Measurements from ENCODE around the gene OAS2. TPM values are rescaled to one million over a fixed set of nuclear protein-coding genes. Genes with fewer than 3 reads are reported as not detected.

OAS2 gene
- total RNA-seq, 4 donors from 2014 or later, result 8.3 to 35.6 (median 10.9) TPM

DNA sequence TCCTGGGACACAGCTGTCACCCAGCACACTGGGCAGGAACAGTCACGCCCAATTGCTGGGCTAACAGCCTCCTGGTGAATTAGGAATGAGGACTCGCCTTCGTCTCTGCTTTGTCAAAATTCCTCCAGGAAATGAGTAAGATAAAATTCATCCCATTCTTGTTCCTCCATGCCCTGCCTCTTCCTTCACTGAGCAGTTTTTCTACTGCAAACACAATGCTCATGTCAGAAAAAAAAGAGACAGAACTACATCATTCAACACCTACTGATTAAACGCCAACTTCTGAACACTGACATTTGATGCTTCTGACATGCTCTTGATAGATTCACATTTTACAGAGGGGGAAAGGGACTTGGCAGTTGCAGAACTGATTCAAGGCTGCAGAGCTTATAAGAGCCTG is 40.7 kb downstream of the OAS2 start:
- no peak for DNase-seq
- Histone ChIP-seq H3K4me3 (no peak overlapping the region), H3K9me3 (no peaks in the 10 kb centered on the region), H3K36me3 (no peaks in the 10 kb centered on the region), H3K27ac (no peak overlapping the region), H3K27me3 (peaks cover 0 to 8% (median 0%) of the 10 kb centered on the region in 4 donors), H3K4me1 (no peaks in the 10 kb centered on the region)
- TF ChIP-seq POLR2A (IDR thresholded peaks at IDR 0.05), result no peak
- TF ChIP-seq, protein P1, sequence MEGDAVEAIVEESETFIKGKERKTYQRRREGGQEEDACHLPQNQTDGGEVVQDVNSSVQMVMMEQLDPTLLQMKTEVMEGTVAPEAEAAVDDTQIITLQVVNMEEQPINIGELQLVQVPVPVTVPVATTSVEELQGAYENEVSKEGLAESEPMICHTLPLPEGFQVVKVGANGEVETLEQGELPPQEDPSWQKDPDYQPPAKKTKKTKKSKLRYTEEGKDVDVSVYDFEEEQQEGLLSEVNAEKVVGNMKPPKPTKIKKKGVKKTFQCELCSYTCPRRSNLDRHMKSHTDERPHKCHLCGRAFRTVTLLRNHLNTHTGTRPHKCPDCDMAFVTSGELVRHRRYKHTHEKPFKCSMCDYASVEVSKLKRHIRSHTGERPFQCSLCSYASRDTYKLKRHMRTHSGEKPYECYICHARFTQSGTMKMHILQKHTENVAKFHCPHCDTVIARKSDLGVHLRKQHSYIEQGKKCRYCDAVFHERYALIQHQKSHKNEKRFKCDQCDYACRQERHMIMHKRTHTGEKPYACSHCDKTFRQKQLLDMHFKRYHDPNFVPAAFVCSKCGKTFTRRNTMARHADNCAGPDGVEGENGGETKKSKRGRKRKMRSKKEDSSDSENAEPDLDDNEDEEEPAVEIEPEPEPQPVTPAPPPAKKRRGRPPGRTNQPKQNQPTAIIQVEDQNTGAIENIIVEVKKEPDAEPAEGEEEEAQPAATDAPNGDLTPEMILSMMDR (IDR thresholded peaks at IDR 0.05), result no peak
- intact Hi-C loops (cut with DNase I), result no loop called here
- 32 to 56% methylated on average over 4 of the region's 4 CpGs for WGBS, 2 donors

DNA sequence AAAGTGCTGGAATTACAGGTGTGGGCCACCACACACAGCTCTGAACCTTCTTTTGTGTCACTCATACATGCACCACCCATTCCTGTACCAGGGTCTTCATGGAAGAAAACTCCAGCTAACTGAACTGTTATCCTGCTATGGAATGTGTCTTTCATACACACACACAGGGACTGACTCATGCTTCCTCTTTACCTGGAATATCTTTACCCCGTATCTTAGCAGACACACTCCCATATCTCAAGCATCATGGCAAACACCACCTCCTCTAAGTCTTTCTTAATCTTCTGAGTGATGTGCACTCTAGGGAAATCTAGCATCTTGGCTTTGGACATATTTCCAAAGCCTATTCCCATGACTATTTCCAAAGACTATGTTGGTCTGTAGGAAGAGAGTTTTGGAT is 43.2 kb downstream of the OAS2 start:
- Histone ChIP-seq H3K27ac (no peak overlapping the region), H3K4me3 (no peak overlapping the region), H3K27me3 (peaks cover 0 to 4% (median 0%) of the 10 kb centered on the region in 4 donors), H3K36me3 (no peaks in the 10 kb centered on the region), H3K4me1 (no peaks in the 10 kb centered on the region), H3K9me3 (no peaks in the 10 kb centered on the region)
- TF ChIP-seq, protein P1 (IDR thresholded peaks at IDR 0.05), result no peak
- TF ChIP-seq POLR2A (IDR thresholded peaks at IDR 0.05), result no peak
- DNase-seq, result no peak
- intact Hi-C loops (cut with DNase I), result no loop called here
- WGBS, 2 donors, result 41 to 50% methylated on average over 1 of the region's 1 CpG

DNA sequence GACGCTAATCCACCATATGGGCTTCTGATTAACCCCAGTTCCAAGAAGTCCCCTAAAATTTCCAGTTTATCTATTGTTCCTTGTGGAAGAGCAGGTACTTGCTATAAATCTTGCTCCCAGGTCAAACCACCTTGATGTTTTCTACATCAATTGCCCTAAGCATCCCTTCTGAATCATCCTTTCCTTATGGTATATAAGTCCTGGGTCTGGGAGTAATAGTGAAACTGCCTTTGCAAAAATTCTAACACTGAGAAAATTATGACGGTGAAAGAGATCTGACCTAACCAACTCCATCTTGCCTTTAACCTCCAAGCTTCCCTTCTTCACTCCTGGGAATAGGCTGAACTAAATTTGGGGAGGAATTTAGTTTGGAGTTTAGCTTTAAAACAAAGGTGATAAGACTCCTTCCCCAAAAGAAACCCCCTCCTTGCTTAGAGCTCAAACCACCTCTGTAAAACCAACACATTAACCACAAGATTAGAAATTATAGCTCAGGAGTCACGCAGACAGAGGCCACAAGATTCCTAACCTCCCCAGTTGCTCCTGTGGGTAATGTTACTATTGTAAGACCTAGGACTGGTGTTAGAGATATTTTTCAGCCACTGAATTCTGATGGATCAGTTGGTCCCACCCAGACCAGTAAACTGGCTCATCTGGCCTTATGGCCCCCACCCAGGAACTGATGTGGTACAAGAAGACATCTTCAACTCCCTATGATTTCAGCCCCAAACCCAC is 44.4 kb downstream of the OAS2 start:
- DNase-seq, result no peak
- 70 to 83% methylated on average over 3 of the region's 3 CpGs for WGBS, 2 donors
- no peak overlapping the region for H3K4me3 ChIP-seq
- H3K27ac ChIP-seq, result no peak overlapping the region
- intact Hi-C loops (cut with DNase I), result no loop called here
- TF ChIP-seq, protein P1 (IDR thresholded peaks at IDR 0.05), result no peak
- TF ChIP-seq POLR2A (IDR thresholded peaks at IDR 0.05), result no peak
- H3K36me3 ChIP-seq, result no peaks in the 10 kb centered on the region
- no peaks in the 10 kb centered on the region for H3K9me3 ChIP-seq
- H3K27me3 ChIP-seq, result no peaks in the 10 kb centered on the region
- H3K4me1 ChIP-seq, result no peaks in the 10 kb centered on the region

DNA sequence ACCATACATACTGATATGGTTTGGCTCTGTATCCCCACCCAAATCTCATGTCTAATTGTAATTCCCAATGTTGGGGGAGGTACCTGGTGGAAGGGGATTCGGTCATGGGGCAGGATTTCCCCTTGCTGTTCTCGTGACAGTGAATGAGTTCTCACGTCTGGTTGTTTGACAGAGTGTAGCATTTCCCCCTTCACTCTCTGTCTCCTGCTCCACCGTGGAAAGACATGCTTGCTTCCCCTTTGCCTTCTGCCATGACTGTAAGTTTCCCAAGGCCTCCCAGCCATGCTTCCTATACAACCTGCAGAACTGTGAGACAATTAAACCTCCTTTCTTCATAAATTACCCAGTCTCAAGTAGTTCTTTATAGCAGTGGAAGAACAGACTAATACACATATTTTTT is 49.4 kb downstream of the OAS2 start:
- Histone ChIP-seq H3K27ac (no peak overlapping the region), H3K27me3 (peaks cover 0 to 9% (median 0%) of the 10 kb centered on the region in 4 donors), H3K9me3 (no peaks in the 10 kb centered on the region), H3K4me3 (no peak overlapping the region), H3K4me1 (no peaks in the 10 kb centered on the region), H3K36me3 (no peaks in the 10 kb centered on the region)
- intact Hi-C loops (cut with DNase I), result no loop called here
- TF ChIP-seq POLR2A (IDR thresholded peaks at IDR 0.05), result no peak
- TF ChIP-seq, protein P1 (IDR thresholded peaks at IDR 0.05), result no peak
- 52% methylated on average over 4 of the region's 4 CpGs for WGBS, 2 donors
- no peak for DNase-seq

DNA sequence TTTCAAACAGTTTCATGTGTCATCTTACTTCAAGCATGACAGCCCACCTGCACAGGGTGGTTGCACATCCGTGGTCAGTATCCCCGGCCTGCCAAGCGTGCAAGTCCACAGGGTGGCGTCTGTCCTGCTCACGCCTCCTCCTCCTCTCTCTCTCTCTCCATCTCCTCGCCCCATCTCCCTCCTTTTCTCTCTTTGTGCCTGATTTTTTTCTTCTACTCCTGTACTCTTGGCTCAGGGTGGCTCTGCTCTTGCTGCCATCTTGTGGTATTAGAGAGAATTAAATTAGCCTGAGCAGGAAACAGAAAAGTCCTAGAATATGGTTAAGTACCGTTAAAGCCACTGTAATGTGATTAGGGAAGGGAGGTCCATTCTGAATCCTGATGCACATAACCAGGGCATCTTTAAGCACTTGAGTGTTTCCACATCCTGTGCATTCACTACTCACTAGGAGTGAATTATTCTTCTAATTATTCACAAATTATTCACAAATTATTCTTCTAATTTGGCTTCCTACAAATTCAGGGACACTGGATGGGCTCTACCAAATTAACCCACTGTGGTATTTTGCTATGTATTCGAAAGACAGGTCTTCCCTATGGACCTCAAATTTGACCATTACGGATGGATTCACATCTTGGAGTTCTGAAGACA is 52.7 kb downstream of the OAS2 start:
- WGBS, 2 donors, result 8 to 10% methylated on average over 9 of the region's 9 CpGs
- no peak for DNase-seq
- peaks cover 0 to 15% (median 0%) of the 10 kb centered on the region in 4 donors for H3K27me3 ChIP-seq
- intact Hi-C loops (cut with DNase I), result loop anchor here (5.0 kb wide), 1 partner anchor 134 kb away; no protein-coding TSS in a partner anchor
- no peaks in the 10 kb centered on the region for H3K9me3 ChIP-seq
- TF ChIP-seq POLR2A (IDR thresholded peaks at IDR 0.05), result no peak
- TF ChIP-seq, protein P1 (IDR thresholded peaks at IDR 0.05), result peak; percentile 46 to 82 (median 67)
- no peak overlapping the region for H3K4me3 ChIP-seq
- no peaks in the 10 kb centered on the region for H3K4me1 ChIP-seq
- H3K36me3 ChIP-seq, result no peaks in the 10 kb centered on the region
- H3K27ac ChIP-seq, result no peak overlapping the region
